HEK293 (cell line): ENCODE data around the gene PODXL2.

Source experiments
- CTCF ChIA-PET: fragments of 350-600 bp; formaldehyde crosslinking; extraction: SDS; loops from one replicate; lab custom pipeline; 2021; ENCODE audit warnings: antibody characterized with exemption; lab: Yijun Ruan, JAX
- POLR2A ChIA-PET: fragments of 300-600 bp; formaldehyde crosslinking; extraction: SDS; loops from one replicate; lab custom pipeline; 2020; ENCODE audit warnings: antibody characterized with exemption, inconsistent platforms; lab: Yijun Ruan, JAX
- H3K27ac ChIP-seq: fragments of 200-500 bp; sonication (Bioruptor generic); 2 replicates; pipeline ENCODE4 v1.5.1; 2014; ENCODE audit warnings: low read depth, low read length, control low read depth, inconsistent platforms; ENCODE audit errors: extremely low read depth
- H3K36me3 ChIP-seq, 2 experiments: fragments of 200-500 bp in 1 of 2; sonication (Bioruptor generic) in 1 of 2; 1 replicate in 1 of 2; 2 replicates in 1 of 2; pipeline ENCODE4 v1.5.1; 2014 to 2017; ENCODE audit warnings: inconsistent platforms in 2 of 2, low read length in 2 of 2; ENCODE audit not compliant: control insufficient read depth in 2 of 2, insufficient read depth in 1 of 2
- H3K4me1 ChIP-seq: fragments of 200-500 bp; sonication (Bioruptor generic); 2 replicates; pipeline ENCODE4 v1.5.1; 2014; ENCODE audit warnings: mild to moderate bottlenecking, low read length, inconsistent platforms; ENCODE audit not compliant: control insufficient read depth, insufficient read depth
- H3K4me3 ChIP-seq: 2 replicates; pipeline ENCODE4 v1.5.1; 2011; ENCODE audit warnings: low read depth, mild to moderate bottlenecking, control low read depth, low read length, moderate library complexity
- H3K9me3 ChIP-seq: fragments of 200-500 bp; sonication (Bioruptor generic); 2 replicates; pipeline ENCODE4 v1.5.1; 2014; ENCODE audit warnings: low read depth, low read length, inconsistent platforms; ENCODE audit not compliant: control insufficient read depth, insufficient read depth
- EGR2 ChIP-seq: fragments of 450-650 bp; formaldehyde crosslinking; IDR thresholded peaks from 2 replicates; pipeline ENCODE4 v1.5.1; 2016; ENCODE audit warnings: low read depth, missing biosample characterization, missing genetic modification characterization
- GLI4 ChIP-seq: fragments of 450-650 bp; formaldehyde crosslinking; IDR thresholded peaks from 2 replicates; pipeline ENCODE4 v1.5.1; 2016; ENCODE audit warnings: missing biosample characterization, missing genetic modification characterization
- GLIS1 ChIP-seq: fragments of 450-650 bp; formaldehyde crosslinking; IDR thresholded peaks from 2 replicates; pipeline ENCODE4 v1.5.1; 2016; ENCODE audit warnings: missing biosample characterization, missing genetic modification characterization
- GLIS2 ChIP-seq: fragments of 450-650 bp; formaldehyde crosslinking; IDR thresholded peaks from 2 replicates; pipeline ENCODE4 v1.5.1; 2016; ENCODE audit warnings: missing biosample characterization, missing genetic modification characterization
- KLF9 ChIP-seq: fragments of 450-650 bp; formaldehyde crosslinking; IDR thresholded peaks from 2 replicates; pipeline ENCODE4 v1.5.1; 2016; ENCODE audit warnings: missing biosample characterization, missing genetic modification characterization, low read depth
- PRDM1 ChIP-seq: fragments of 450-650 bp; formaldehyde crosslinking; IDR thresholded peaks from 2 replicates; pipeline ENCODE4; 2016; ENCODE audit warnings: missing biosample characterization, missing genetic modification characterization
- SP2 ChIP-seq: fragments of 450-650 bp; formaldehyde crosslinking; IDR thresholded peaks from 2 replicates; pipeline ENCODE4 v1.5.1; 2016; ENCODE audit warnings: missing biosample characterization, missing genetic modification characterization
- SP3 ChIP-seq: fragments of 450-650 bp; formaldehyde crosslinking; IDR thresholded peaks from 2 replicates; pipeline ENCODE4 v1.5.1; 2016; ENCODE audit warnings: missing biosample characterization, missing genetic modification characterization
- WT1 ChIP-seq: fragments of 450-650 bp; formaldehyde crosslinking; IDR thresholded peaks from 2 replicates; pipeline ENCODE4 v1.5.1; 2016; ENCODE audit warnings: missing biosample characterization, missing genetic modification characterization
- ZBTB48 ChIP-seq: fragments of 450-650 bp; formaldehyde crosslinking; IDR thresholded peaks from 2 replicates; pipeline ENCODE4 v1.5.1; 2016; ENCODE audit warnings: missing biosample characterization, missing genetic modification characterization
- ZBTB6 ChIP-seq: fragments of 450-650 bp; formaldehyde crosslinking; IDR thresholded peaks from 2 replicates; pipeline ENCODE4 v1.5.1; 2017; ENCODE audit warnings: missing biosample characterization, missing genetic modification characterization
- ZBTB8A ChIP-seq: fragments of 450-650 bp; formaldehyde crosslinking; IDR thresholded peaks from 2 replicates; pipeline ENCODE4 v1.5.1; 2016; ENCODE audit warnings: missing biosample characterization, missing genetic modification characterization
- ZFHX2 ChIP-seq: fragments of 450-650 bp; formaldehyde crosslinking; conservative IDR thresholded peaks from 2 replicates; pipeline ENCODE4 v1.5.1; 2016; ENCODE audit warnings: missing biosample characterization, missing genetic modification characterization
- ZIC2 ChIP-seq: fragments of 450-650 bp; formaldehyde crosslinking; IDR thresholded peaks from 2 replicates; pipeline ENCODE4 v1.5.1; 2016; ENCODE audit warnings: missing biosample characterization, missing genetic modification characterization
- ZNF18 ChIP-seq: fragments of 450-650 bp; formaldehyde crosslinking; IDR thresholded peaks from 2 replicates; pipeline ENCODE4 v1.5.1; 2016; ENCODE audit warnings: missing biosample characterization, missing genetic modification characterization
- ZNF19 ChIP-seq: fragments of 450-650 bp; formaldehyde crosslinking; IDR thresholded peaks from 2 replicates; pipeline ENCODE4; 2016; ENCODE audit warnings: missing biosample characterization, missing genetic modification characterization, low read depth
- ZNF335 ChIP-seq: fragments of 450-650 bp; formaldehyde crosslinking; conservative IDR thresholded peaks from 2 replicates; pipeline ENCODE4 v1.5.1; 2016; ENCODE audit warnings: missing biosample characterization, missing genetic modification characterization
- ZNF423 ChIP-seq: fragments of 450-650 bp; formaldehyde crosslinking; IDR thresholded peaks from 2 replicates; pipeline ENCODE4 v1.5.1; 2016; ENCODE audit warnings: missing biosample characterization, missing genetic modification characterization
- ZNF521 ChIP-seq: fragments of 450-650 bp; formaldehyde crosslinking; IDR thresholded peaks from 2 replicates; pipeline ENCODE4 v1.5.1; 2017; ENCODE audit warnings: missing biosample characterization, mild to moderate bottlenecking, missing genetic modification characterization
- ZNF776 ChIP-seq: fragments of 450-650 bp; formaldehyde crosslinking; IDR thresholded peaks from 2 replicates; pipeline ENCODE4 v1.5.0; 2017; ENCODE audit warnings: missing biosample characterization, missing genetic modification characterization, borderline replicate concordance
- ZNF777 ChIP-seq: fragments of 450-650 bp; formaldehyde crosslinking; IDR thresholded peaks from 2 replicates; pipeline ENCODE4 v1.5.1; 2017; ENCODE audit warnings: missing biosample characterization, missing genetic modification characterization, borderline replicate concordance

Gene PODXL2

GRCh38 chr3:127672429-127673190 lies 43.6 kb downstream of the PODXL2 start, which contains the start of gene ABTB1 (continued):
- no peak for TF ChIP-seq ZNF19

GRCh38 chr3:127673191-127674100 lies 44.5 kb downstream of the PODXL2 start:
- TF ChIP-seq ZNF335 (tag by site-specific recombination) = peak; percentile 43; the same call in 1 of the 2 replicates
- peak; percentile 87 for TF ChIP-seq GLIS2 (tag by site-specific recombination)
- no peak for TF ChIP-seq ZNF777 (tag by site-specific recombination)
- peak; percentile 28; the same call in 1 of the 2 replicates for TF ChIP-seq SP3 (tag by site-specific recombination)
- no peak for TF ChIP-seq PRDM1 (tag by site-specific recombination)
- TF ChIP-seq WT1 = peak; percentile 83
- TF ChIP-seq KLF9 (tag by site-specific recombination) = 0 out of 2 replicates have a peak, but pooled peaks have one; percentile 8
- TF ChIP-seq ZFHX2 (tag by site-specific recombination) = peak; percentile 61
- peak; percentile 70; the same call in 1 of the 2 replicates for TF ChIP-seq ZNF423 (tag by site-specific recombination)
- peak; percentile 47 for TF ChIP-seq SP2
- peak; percentile 62 for TF ChIP-seq ZBTB48 (tag by site-specific recombination)
- TF ChIP-seq ZNF18 (tag by site-specific recombination) = no peak
- TF ChIP-seq GLIS1 (tag by site-specific recombination) = peak; percentile 97
- TF ChIP-seq ZNF521 (tag by site-specific recombination) = no peak
- TF ChIP-seq GLI4 (tag by site-specific recombination) = no peak
- TF ChIP-seq ZBTB8A (tag by site-specific recombination) = peak; percentile 87
- peak; percentile 34; the same call in 1 of the 2 replicates for TF ChIP-seq ZIC2 (tag by site-specific recombination)
- Histone ChIP-seq H3K4me3 (peak overlapping the region; percentile 85), H3K27ac (peak overlapping the region; percentile 28; the same call in 1 of the 2 replicates), H3K36me3 (peaks cover 0 to 11% of the 10 kb centered on the region in 2 experiments; a peak in 1 of 3 replicates), H3K4me1 (no peaks in the 10 kb centered on the region), H3K9me3 (no peaks in the 10 kb centered on the region)
- ChIA-PET CTCF (interaction anchor here (0.6 kb wide), 1 partner anchor 98 kb away, joined by 3 read pairs; no protein-coding TSS in a partner anchor), POLR2A (no interaction called here)

- H3K4me3 ChIP-seq = no peak overlapping the region
- CTCF ChIA-PET = interaction anchor here (0.6 kb wide), 1 partner anchor 99 kb away, joined by 3 read pairs; no protein-coding TSS in a partner anchor
- H3K27ac ChIP-seq = no peak overlapping the region
- H3K4me1 ChIP-seq = no peaks in the 10 kb centered on the region
- H3K9me3 ChIP-seq = no peaks in the 10 kb centered on the region
- H3K36me3 ChIP-seq = peaks cover 0 to 16% of the 10 kb centered on the region in 2 experiments; a peak in 1 of 3 replicates
- TF ChIP-seq ZBTB6 (tag by site-specific recombination) (no peak), EGR2 (tag by site-specific recombination) (peak; percentile 13; the same call in 1 of the 2 replicates), ZNF776 (tag by site-specific recombination) (no peak)
- POLR2A ChIA-PET = no interaction called here
Measured at GRCh38 chr3:127674101-127674721, 45.2 kb downstream of the PODXL2 start.
